IMR-90 (cell line): ENCODE measurements around the gene PLCL1. TPM values are rescaled to one million over a fixed set of nuclear protein-coding genes. Genes with fewer than 3 reads are reported as not detected.

Experiments used
- ATAC-seq: fragments of 200-7000 bp; cut with Tn5 transposase; 2 replicates; pipeline ENCODE4 v1.9.1; 2020; ENCODE audit warnings: low read depth, mild to moderate bottlenecking, moderate library complexity
- BruUV-seq: library from RNA; stranded (reverse); fragments of 400-500 nt; replicated peaks from 2 replicates; lab custom pipeline; 2021; lab: Mats Ljungman, UMichigan
- CTCF ChIA-PET: fragments of 300-600 bp; formaldehyde crosslinking; extraction: SDS; loops from one replicate; lab custom pipeline; 2021; ENCODE audit warnings: antibody characterized with exemption; lab: Yijun Ruan, JAX
- POLR2A ChIA-PET: fragments of 300-600 bp; sonication (Branson Sonifier 250); formaldehyde crosslinking; loops from one replicate; lab custom pipeline; 2022; ENCODE audit warnings: antibody characterized with exemption; ENCODE audit not compliant: unreplicated experiment; lab: Charles Lee
- DNase-seq: peaks from one replicate; pipeline ENCODE4 v3.0.0; 2013
- H2AFZ ChIP-seq: replicated peaks from 2 replicates; pipeline ENCODE3; 2013; ENCODE audit warnings: low read length, mild to moderate bottlenecking; ENCODE audit not compliant: poor library complexity
- H2AK5ac ChIP-seq: 2 replicates; pipeline ENCODE4 v1.6.1; 2013; ENCODE audit warnings: low read depth, low read length, inconsistent platforms
- H2AK9ac ChIP-seq: replicated peaks from 2 replicates; pipeline ENCODE3; 2013; ENCODE audit warnings: mild to moderate bottlenecking, low read depth, low read length, moderate library complexity; ENCODE audit not compliant: poor library complexity
- H2BK120ac ChIP-seq: 2 replicates; pipeline ENCODE4 v1.6.1; 2013; ENCODE audit warnings: low read depth, low read length, inconsistent platforms
- H2BK15ac ChIP-seq: 3 replicates; pipeline ENCODE4 v1.6.1; 2013; ENCODE audit warnings: low read depth, low read length, inconsistent platforms
- H2BK20ac ChIP-seq: 2 replicates; pipeline ENCODE4 v1.6.1; 2013; ENCODE audit warnings: low read depth, mild to moderate bottlenecking, inconsistent platforms, low read length, moderate library complexity
- H2BK5ac ChIP-seq: 2 replicates; pipeline ENCODE4 v1.6.1; 2013; ENCODE audit warnings: mild to moderate bottlenecking, low read depth, low read length, inconsistent platforms; ENCODE audit not compliant: poor library complexity, severe bottlenecking
- H3K14ac ChIP-seq: replicated peaks from 2 replicates; pipeline ENCODE4 v1.6.1; 2013; ENCODE audit warnings: low read depth, low read length, inconsistent platforms
- H3K18ac ChIP-seq: 2 replicates; pipeline ENCODE4 v1.6.1; 2013; ENCODE audit warnings: low read depth, low read length, control low read depth
- H3K23ac ChIP-seq: 2 replicates; pipeline ENCODE4 v1.6.1; 2013; ENCODE audit warnings: low read depth, low read length, inconsistent platforms
- H3K27ac ChIP-seq: 2 replicates; pipeline ENCODE4 v1.5.1; 2013; ENCODE audit warnings: mild to moderate bottlenecking, control low read depth, low read length; ENCODE audit not compliant: insufficient read depth
- H3K27me3 ChIP-seq: 2 replicates; pipeline ENCODE4 v1.6.1; 2013; ENCODE audit warnings: low read length; ENCODE audit not compliant: control insufficient read depth, insufficient read depth
- H3K36me3 ChIP-seq: 2 replicates; pipeline ENCODE4 v1.6.1; 2013; ENCODE audit warnings: low read length, mixed read lengths; ENCODE audit not compliant: control insufficient read depth, insufficient read depth
- H3K4ac ChIP-seq: 2 replicates; pipeline ENCODE4 v1.6.1; 2013; ENCODE audit warnings: low read depth, low read length, inconsistent platforms
- H3K4me1 ChIP-seq: 2 replicates; pipeline ENCODE4 v1.6.1; 2013; ENCODE audit warnings: low read length, mixed read lengths; ENCODE audit not compliant: control insufficient read depth, insufficient read depth
- H3K4me2 ChIP-seq: 2 replicates; pipeline ENCODE4 v1.6.1; 2013; ENCODE audit warnings: low read depth, mild to moderate bottlenecking, control low read depth, low read length, moderate library complexity
- H3K4me3 ChIP-seq: 2 replicates; pipeline ENCODE4 v1.5.1; 2013; ENCODE audit warnings: low read depth, mild to moderate bottlenecking, control low read depth, low read length, moderate library complexity; ENCODE audit not compliant: insufficient read depth
- H3K56ac ChIP-seq: 2 replicates; pipeline ENCODE4 v1.6.1; 2013; ENCODE audit warnings: low read length, inconsistent platforms; ENCODE audit not compliant: insufficient read depth; ENCODE audit errors: extremely low read depth
- H3K79me1 ChIP-seq, 2 experiments: 2 replicates each; pipeline ENCODE4 v1.6.1; 2013; ENCODE audit warnings: low read length in 2 of 2, inconsistent platforms in 1 of 2, low read depth in 1 of 2
- H3K9ac ChIP-seq: 2 replicates; pipeline ENCODE4 v1.6.1; 2013; ENCODE audit warnings: low read depth, low read length, control low read depth
- H3K9me1 ChIP-seq: 2 replicates; pipeline ENCODE4 v1.6.1; 2013; ENCODE audit warnings: low read length, inconsistent platforms; ENCODE audit not compliant: insufficient read depth
- H3K9me3 ChIP-seq: 2 replicates; pipeline ENCODE4 v1.6.1; 2013; ENCODE audit warnings: low read length; ENCODE audit not compliant: control insufficient read depth, insufficient read depth
- H4K20me1 ChIP-seq: 2 replicates; pipeline ENCODE4 v1.6.1; 2013; ENCODE audit warnings: low read length, inconsistent platforms; ENCODE audit not compliant: insufficient read depth
- H4K5ac ChIP-seq: 2 replicates; pipeline ENCODE4 v1.6.1; 2013; ENCODE audit warnings: mild to moderate bottlenecking, low read depth, low read length, control low read depth
- H4K8ac ChIP-seq, 2 experiments: 2 replicates each; pipeline ENCODE4 v1.6.1; 2013; ENCODE audit warnings: low read depth in 2 of 2, low read length in 2 of 2, control low read depth in 1 of 2, inconsistent platforms in 1 of 2
- H4K91ac ChIP-seq: 2 replicates; pipeline ENCODE4 v1.6.1; 2013; ENCODE audit warnings: low read depth, low read length, inconsistent platforms; ENCODE audit not compliant: insufficient read depth
- BHLHE40 ChIP-seq: fragments of 150-350 bp; IDR thresholded peaks from 2 replicates; pipeline ENCODE4 v1.6.1; 2016; ENCODE audit warnings: mild to moderate bottlenecking, low read depth, low read length
- CEBPB ChIP-seq: IDR thresholded peaks from 2 replicates; pipeline ENCODE4 v1.6.1; 2012; ENCODE audit warnings: low read depth, low read length, improper control_type of control experiment
- CHD1 ChIP-seq: IDR thresholded peaks from 2 replicates; pipeline ENCODE4 v1.6.1; 2012; ENCODE audit warnings: low read depth, low read length, improper control_type of control experiment
- CTCF ChIP-seq: conservative IDR thresholded peaks from 2 replicates; pipeline ENCODE4 v1.5.1; 2012; ENCODE audit warnings: mild to moderate bottlenecking, low read depth, low read length, improper control_type of control experiment
- ELK1 ChIP-seq: fragments of 150-350 bp; IDR thresholded peaks from 2 replicates; pipeline ENCODE4 v1.6.1; 2016; ENCODE audit warnings: low read depth, mild to moderate bottlenecking, low read length, moderate library complexity, borderline replicate concordance
- FOS ChIP-seq: fragments of 150-350 bp; IDR thresholded peaks from 2 replicates; pipeline ENCODE4 v1.6.1; 2016; ENCODE audit warnings: low read depth, low read length
- MAFK ChIP-seq: IDR thresholded peaks from 2 replicates; pipeline ENCODE4 v1.6.1; 2012; ENCODE audit warnings: low read depth, low read length, improper control_type of control experiment
- MAZ ChIP-seq: IDR thresholded peaks from 2 replicates; pipeline ENCODE4 v1.6.1; 2012; ENCODE audit warnings: low read depth, mild to moderate bottlenecking, low read length, improper control_type of control experiment, moderate library complexity, borderline replicate concordance
- MXI1 ChIP-seq: IDR thresholded peaks from 2 replicates; pipeline ENCODE4 v1.6.1; 2012; ENCODE audit warnings: low read depth, mild to moderate bottlenecking, low read length, moderate library complexity, borderline replicate concordance
- NFE2L2 ChIP-seq: fragments of 150-350 bp; IDR thresholded peaks from 2 replicates; pipeline ENCODE4 v1.6.1; 2016; ENCODE audit warnings: low read depth, mild to moderate bottlenecking, low read length
- POLR2A ChIP-seq: IDR thresholded peaks from 2 replicates; pipeline ENCODE4 v1.6.1; 2012; ENCODE audit warnings: mild to moderate bottlenecking, low read depth, low read length
- RAD21 ChIP-seq: IDR thresholded peaks from 2 replicates; pipeline ENCODE4 v1.6.1; 2012; ENCODE audit warnings: low read length, improper control_type of control experiment
- RCOR1 ChIP-seq: IDR thresholded peaks from 2 replicates; pipeline ENCODE4 v1.6.1; 2012; ENCODE audit warnings: mild to moderate bottlenecking, low read length, improper control_type of control experiment; ENCODE audit not compliant: insufficient replicate concordance
- RFX5 ChIP-seq: IDR thresholded peaks from 2 replicates; pipeline ENCODE4 v1.8.0; 2012; ENCODE audit warnings: low read depth, mild to moderate bottlenecking, low read length, moderate library complexity
- SMC3 ChIP-seq: fragments of 150-350 bp; IDR thresholded peaks from 2 replicates; pipeline ENCODE4 v1.6.1; 2016; ENCODE audit warnings: low read depth, mild to moderate bottlenecking, antibody characterized with exemption, low read length, moderate library complexity
- USF2 ChIP-seq: fragments of 150-350 bp; IDR thresholded peaks from 2 replicates; pipeline ENCODE4 v1.6.1; 2017; ENCODE audit warnings: mild to moderate bottlenecking, antibody characterized with exemption, low read length, low read depth
- WGBS, 2 experiments: methylation state at CpG; one replicate each; pipeline versions ENCODE4 v1.1.5 to v1.1.7; 2013; ENCODE audit warnings: missing lambda C conversion rate in 2 of 2; ENCODE audit not compliant: insufficient read length in 1 of 2; ENCODE audit errors: extremely low coverage in 2 of 2; 5-methylcytosine and 5-hydroxymethylcytosine counted together
- dilution Hi-C: fragments of 300-500 bp; cut with HindIII; formaldehyde crosslinking; loops from one replicate; pipeline ENCODE4 v1.14.3; 2018; ENCODE audit warnings: low sequenced_read_pairs; ENCODE audit not compliant: unreplicated experiment
- in situ Hi-C: fragments of 300-500 bp; cut with MboI; formaldehyde crosslinking; loops from 3 replicates; pipeline ENCODE4 v1.14.3; 2019; ENCODE audit warnings: low sequenced_read_pairs, inconsistent platforms, mixed read lengths
- intact Hi-C: fragments of 100-400 bp; cut with micrococcal nuclease; formaldehyde crosslinking; loops from 2 replicates; pipeline ENCODE4 v1.10.0; 2022
- polyA plus RNA-seq, 3 experiments: library from polyadenylated mRNA; depleted of rRNA; stranded (reverse); fragments of >200 nt; gene quantifications; 2 replicates each; pipeline ENCODE4 v1.2.3, GENCODE V29; 2012; ENCODE audit warnings: low replicate concordance in 1 of 3
- total RNA-seq: library from RNA; depleted of rRNA; stranded (reverse); fragments of >200 nt; gene quantifications from 2 replicates; pipeline ENCODE4 v1.2.3, GENCODE V29; 2012

PLCL1 gene
- total and polyA plus RNA-seq, 2 of the 4 experiments (the other 2 are of a cell fraction), result 0.14 to 0.18 TPM

GRCh38 chr2:197798187-197798586, 6.2 kb upstream of the PLCL1 start:
- no peak for ATAC-seq
- Histone ChIP-seq H3K4me3 (no peak overlapping the region), H2AFZ (no peak overlapping the region), H3K14ac (no peak overlapping the region), H3K36me3 (no peaks in the 10 kb centered on the region), H4K20me1 (no peaks in the 10 kb centered on the region), H3K23ac (no peak overlapping the region), H3K79me1 (no peaks in the 10 kb centered on the region), H3K56ac (no peak overlapping the region), H4K5ac (no peak overlapping the region), H3K4ac (no peak overlapping the region), H4K91ac (no peak overlapping the region), H2BK20ac (no peak overlapping the region), H3K27me3 (peaks cover 4% of the 10 kb centered on the region), H4K8ac (no peak overlapping the region), H3K9me3 (no peaks in the 10 kb centered on the region), H2AK9ac (no peak overlapping the region), H3K4me1 (no peaks in the 10 kb centered on the region), H2BK15ac (no peak overlapping the region), H3K27ac (no peak overlapping the region), H2BK120ac (no peak overlapping the region), H3K9ac (no peak overlapping the region), H3K9me1 (no peaks in the 10 kb centered on the region), H2AK5ac (no peak overlapping the region), H3K18ac (no peak overlapping the region), H3K4me2 (no peak overlapping the region), H2BK5ac (no peak overlapping the region)
- DNase-seq, result no peak
- dilution Hi-C loops, result no loop called here
- intact Hi-C loops, result no loop called here
- in situ Hi-C loops, result no loop called here
- ChIA-PET CTCF (no interaction called here), POLR2A (no interaction called here)
- TF ChIP-seq USF2 (no peak), FOS (no peak), CHD1 (no peak), MAZ (no peak), NFE2L2 (no peak), RCOR1 (no peak), ELK1 (no peak), POLR2A (no peak), CEBPB (no peak), MAFK (no peak), CTCF (no peak), MXI1 (no peak), RAD21 (no peak), BHLHE40 (no peak), SMC3 (no peak), RFX5 (no peak)
- no TSS peak for BruUV-seq
- WGBS, 2 experiments, result 100% methylated on average over 1 of the region's 4 CpGs; no CpG with 5 or more reads in 1 of the 2 experiments
